GM13977 (cell line): Measurements from ENCODE around the gene NFIB.

Experiments
- DNase-seq: peaks from one replicate; pipeline ENCODE4 v3.0.0; 2012; ENCODE audit warnings: low spot score
- in situ Hi-C: fragments of 300-500 bp; cut with MboI; formaldehyde crosslinking; loops from one replicate; pipeline ENCODE4 v1.12.0; 2022; ENCODE audit warnings: low sequenced_read_pairs, low pct_unique_long_range_greater_than_20kb, mixed read lengths, inconsistent platforms; ENCODE audit not compliant: unreplicated experiment
- TF ChIP-seq, protein P1 (sequence below): IDR thresholded peaks from 2 replicates; pipeline ENCODE4 v1.5.1; 2012; ENCODE audit warnings: mild to moderate bottlenecking, control low read depth; ENCODE audit not compliant: insufficient read depth; ENCODE audit errors: extremely low read depth, missing control alignments

Gene NFIB

GRCh38 chr9:14212077-14212476 is 101.9 kb downstream of the NFIB start:
- in situ Hi-C loops, result no loop called here
- DNase-seq, result no peak
- TF ChIP-seq, protein P1, sequence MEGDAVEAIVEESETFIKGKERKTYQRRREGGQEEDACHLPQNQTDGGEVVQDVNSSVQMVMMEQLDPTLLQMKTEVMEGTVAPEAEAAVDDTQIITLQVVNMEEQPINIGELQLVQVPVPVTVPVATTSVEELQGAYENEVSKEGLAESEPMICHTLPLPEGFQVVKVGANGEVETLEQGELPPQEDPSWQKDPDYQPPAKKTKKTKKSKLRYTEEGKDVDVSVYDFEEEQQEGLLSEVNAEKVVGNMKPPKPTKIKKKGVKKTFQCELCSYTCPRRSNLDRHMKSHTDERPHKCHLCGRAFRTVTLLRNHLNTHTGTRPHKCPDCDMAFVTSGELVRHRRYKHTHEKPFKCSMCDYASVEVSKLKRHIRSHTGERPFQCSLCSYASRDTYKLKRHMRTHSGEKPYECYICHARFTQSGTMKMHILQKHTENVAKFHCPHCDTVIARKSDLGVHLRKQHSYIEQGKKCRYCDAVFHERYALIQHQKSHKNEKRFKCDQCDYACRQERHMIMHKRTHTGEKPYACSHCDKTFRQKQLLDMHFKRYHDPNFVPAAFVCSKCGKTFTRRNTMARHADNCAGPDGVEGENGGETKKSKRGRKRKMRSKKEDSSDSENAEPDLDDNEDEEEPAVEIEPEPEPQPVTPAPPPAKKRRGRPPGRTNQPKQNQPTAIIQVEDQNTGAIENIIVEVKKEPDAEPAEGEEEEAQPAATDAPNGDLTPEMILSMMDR, result no peak

DNA sequence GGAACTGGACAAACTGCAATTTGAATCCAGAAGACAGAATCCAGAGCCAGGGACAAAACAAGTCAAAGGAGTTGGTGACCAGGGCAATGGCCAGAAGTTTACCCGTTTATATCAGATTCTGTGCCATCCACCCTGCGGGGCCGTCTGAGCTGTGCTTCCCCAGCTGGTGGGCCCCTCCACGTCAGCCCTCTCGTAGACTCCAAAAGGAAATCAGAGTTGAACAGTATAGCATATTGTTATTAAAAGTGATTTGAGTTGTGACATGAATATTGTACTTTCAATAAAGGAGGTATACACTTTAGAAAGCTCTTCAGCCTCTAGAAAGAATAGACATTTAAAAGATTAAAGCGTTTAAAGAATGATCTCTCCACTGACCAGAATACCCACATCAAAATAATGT is 102.4 kb downstream of the NFIB start:
- TF ChIP-seq, protein P1, result no peak
- DNase-seq, result no peak
- in situ Hi-C loops, result no loop called here

GRCh38 chr9:14210428-14210827 is 103.5 kb downstream of the NFIB start:
- in situ Hi-C loops, result no loop called here
- TF ChIP-seq, protein P1, result no peak
- DNase-seq, result no peak

DNA sequence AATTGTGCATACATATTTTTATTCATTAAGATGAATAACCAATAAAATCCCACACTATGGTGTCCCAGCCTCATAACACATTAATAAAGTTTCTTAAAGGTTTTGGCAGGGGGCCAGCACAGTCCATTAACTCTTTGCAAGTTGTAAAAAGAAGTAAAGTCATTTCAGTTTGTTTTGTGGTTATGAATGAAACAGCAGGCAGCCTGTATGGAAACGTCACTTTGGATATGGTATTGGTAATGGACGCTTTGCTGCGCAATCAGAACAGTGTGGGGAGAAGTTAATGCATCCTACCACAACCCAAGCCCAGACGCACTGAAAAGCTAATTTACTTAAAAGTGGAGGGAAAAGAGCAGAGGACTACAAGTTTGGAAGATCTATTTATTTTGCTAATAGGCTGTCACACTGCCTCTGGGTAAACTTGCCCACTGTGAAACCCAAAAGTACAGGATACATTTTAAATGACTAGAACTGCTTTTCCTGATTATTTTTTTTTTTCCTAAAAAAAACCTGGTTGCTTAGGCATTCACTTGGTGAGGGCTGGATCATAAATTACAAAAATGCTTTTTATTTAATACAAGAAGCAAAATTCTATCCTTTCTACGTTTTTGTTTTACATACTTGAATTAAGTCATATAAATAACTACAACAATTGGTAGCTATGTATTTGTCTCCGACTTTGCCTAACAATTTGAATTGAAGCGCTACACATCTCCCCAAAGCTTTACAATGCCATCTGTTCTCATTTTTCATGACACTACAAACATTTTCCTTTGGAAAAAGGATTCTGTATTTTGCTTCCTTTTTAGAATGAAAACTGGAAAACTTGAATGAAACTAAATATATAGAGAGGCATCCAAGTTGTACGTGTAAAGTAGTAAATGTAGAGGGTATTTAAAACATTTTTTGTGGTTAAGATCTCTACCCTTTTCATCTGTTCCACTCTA is 104.3 kb downstream of the NFIB start:
- DNase-seq, result no peak
- in situ Hi-C loops, result no loop called here
- TF ChIP-seq, protein P1, result no peak

GRCh38 chr9:14207352-14207995 is 106.5 kb downstream of the NFIB start:
- in situ Hi-C loops, result no loop called here
- TF ChIP-seq, protein P1, result no peak
- DNase-seq, result no peak

DNA sequence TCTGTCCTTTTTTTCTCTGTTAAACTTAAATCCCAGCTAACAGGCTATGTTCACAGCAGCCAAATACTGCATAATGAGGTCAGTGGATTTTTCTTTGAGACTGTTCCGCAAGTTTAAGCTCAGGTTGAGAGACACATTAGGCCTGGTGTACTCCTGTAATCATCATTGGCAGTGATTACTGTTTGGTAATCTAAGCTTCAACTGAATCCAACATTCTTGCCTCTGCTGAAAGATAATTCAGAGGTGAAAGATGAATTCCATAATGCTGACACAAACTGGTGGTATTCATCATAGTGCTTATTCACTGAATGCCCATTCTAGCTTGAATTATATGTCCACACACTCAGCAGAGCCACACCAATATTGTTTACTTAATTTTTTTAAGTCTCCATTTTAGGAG is 108.5 kb downstream of the NFIB start:
- TF ChIP-seq, protein P1, result no peak
- in situ Hi-C loops, result no loop called here
- DNase-seq, result no peak
